ENCODE results near the gene BLTP3B. TPM values are rescaled to one million over a fixed set of nuclear protein-coding genes. Genes with fewer than 3 reads are reported as not detected.

The BLTP3B gene
- total RNA-seq, 4 donors from 2014 or later = 7.1 to 21.9 (median 13.5) TPM

DNA sequence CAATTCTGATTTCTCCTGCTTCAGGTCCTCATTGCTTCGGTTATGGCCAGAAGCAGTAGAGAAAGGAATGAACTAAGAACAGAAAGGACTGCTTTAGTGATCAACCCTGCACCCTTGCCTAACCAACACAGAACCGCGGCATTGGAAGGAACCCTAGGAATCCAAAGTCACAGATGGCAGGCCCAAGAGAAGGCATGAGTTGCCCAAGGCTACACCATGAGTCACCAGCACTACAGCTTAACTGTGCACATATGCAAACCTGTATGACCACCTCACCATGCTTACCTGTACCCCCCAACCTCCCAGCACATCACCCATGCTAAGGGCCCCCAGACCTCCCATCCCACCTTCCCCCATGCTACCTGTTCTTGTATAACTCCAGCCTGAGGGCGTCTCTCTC, 25.9 kb upstream of the BLTP3B start:
- Histone ChIP-seq H3K4me1 (peaks cover 0 to 25% (median 7%) of the 10 kb centered on the region in 3 donors), H3K27me3 (no peaks in the 10 kb centered on the region), H3K9me3 (no peaks in the 10 kb centered on the region), H3K4me3 (no peak overlapping the region), H3K27ac (no peak overlapping the region), H3K36me3 (peaks cover 0 to 8% (median 0%) of the 10 kb centered on the region in 3 donors)
- TF ChIP-seq, protein P1, sequence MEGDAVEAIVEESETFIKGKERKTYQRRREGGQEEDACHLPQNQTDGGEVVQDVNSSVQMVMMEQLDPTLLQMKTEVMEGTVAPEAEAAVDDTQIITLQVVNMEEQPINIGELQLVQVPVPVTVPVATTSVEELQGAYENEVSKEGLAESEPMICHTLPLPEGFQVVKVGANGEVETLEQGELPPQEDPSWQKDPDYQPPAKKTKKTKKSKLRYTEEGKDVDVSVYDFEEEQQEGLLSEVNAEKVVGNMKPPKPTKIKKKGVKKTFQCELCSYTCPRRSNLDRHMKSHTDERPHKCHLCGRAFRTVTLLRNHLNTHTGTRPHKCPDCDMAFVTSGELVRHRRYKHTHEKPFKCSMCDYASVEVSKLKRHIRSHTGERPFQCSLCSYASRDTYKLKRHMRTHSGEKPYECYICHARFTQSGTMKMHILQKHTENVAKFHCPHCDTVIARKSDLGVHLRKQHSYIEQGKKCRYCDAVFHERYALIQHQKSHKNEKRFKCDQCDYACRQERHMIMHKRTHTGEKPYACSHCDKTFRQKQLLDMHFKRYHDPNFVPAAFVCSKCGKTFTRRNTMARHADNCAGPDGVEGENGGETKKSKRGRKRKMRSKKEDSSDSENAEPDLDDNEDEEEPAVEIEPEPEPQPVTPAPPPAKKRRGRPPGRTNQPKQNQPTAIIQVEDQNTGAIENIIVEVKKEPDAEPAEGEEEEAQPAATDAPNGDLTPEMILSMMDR (IDR thresholded peaks at IDR 0.05) = no peak
- TF ChIP-seq POLR2A (IDR thresholded peaks at IDR 0.05) = no peak
- intact Hi-C loops (cut with DNase I) = no loop called here
- no peak for DNase-seq
- WGBS, 2 donors = 78 to 100% methylated on average over 1 to 2 of the region's 4 CpGs

DNA sequence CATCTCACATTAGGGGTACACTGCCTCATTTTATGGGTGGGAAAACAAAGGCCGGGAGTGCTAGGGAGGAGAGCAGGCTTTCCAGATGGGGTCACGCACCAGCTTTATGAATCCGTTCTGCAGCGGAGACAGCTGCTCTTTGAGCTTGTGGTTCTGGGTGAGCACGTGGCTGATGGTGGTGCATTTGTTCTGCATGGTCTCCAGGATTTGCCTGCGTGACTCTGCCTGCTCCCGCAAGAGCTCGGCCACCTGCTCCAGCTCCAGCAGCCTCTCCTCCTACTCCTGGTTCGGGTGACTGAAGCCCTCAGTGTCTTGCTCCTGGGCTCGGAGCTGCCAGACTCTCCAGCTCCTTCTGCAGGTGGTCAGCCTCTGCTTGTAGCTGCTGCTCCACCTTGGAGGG, 23.6 kb upstream of the BLTP3B start:
- Histone ChIP-seq H3K27me3 (no peaks in the 10 kb centered on the region), H3K27ac (no peak overlapping the region), H3K4me1 (peaks cover 0 to 30% (median 7%) of the 10 kb centered on the region in 3 donors), H3K36me3 (no peaks in the 10 kb centered on the region), H3K9me3 (no peaks in the 10 kb centered on the region), H3K4me3 (no peak overlapping the region)
- no peak for TF ChIP-seq POLR2A (IDR thresholded peaks at IDR 0.05)
- TF ChIP-seq, protein P1 (IDR thresholded peaks at IDR 0.05) = no peak
- DNase-seq = no peak
- 82% methylated on average over 6 of the region's 10 CpGs; no CpG with 5 or more reads in 1 of the 2 donors for WGBS, 2 donors
- intact Hi-C loops (cut with DNase I) = no loop called here

DNA sequence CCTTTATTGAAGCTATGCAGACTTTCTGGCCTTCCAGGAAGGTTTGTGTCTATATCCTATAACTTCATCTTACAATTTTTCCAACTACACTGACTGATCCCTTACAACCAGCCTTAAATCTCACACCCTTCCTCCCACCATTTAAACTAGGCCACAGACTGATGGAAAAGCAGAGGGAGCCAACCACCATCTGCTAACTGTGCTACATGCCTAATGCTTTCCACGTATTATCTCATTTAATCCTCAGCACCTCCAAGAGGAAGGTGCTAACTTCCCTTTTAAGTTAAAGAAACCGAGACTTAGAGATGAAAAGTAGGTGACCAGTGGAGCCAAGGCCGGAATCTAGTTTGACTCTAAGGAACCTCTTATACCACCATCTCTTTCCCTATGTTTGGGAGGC, 22.7 kb upstream of the BLTP3B start:
- Histone ChIP-seq H3K4me3 (no peak overlapping the region), H3K27me3 (no peaks in the 10 kb centered on the region), H3K36me3 (no peaks in the 10 kb centered on the region), H3K9me3 (no peaks in the 10 kb centered on the region), H3K4me1 (peaks cover 0 to 30% (median 7%) of the 10 kb centered on the region in 3 donors), H3K27ac (no peak overlapping the region)
- intact Hi-C loops (cut with DNase I) = no loop called here
- TF ChIP-seq POLR2A (IDR thresholded peaks at IDR 0.05) = no peak
- TF ChIP-seq, protein P1 (IDR thresholded peaks at IDR 0.05) = no peak
- WGBS, 2 donors = 88 to 96% methylated on average over 1 to 3 of the region's 3 CpGs
- no peak for DNase-seq

GRCh38 chr12:100164153-100164704, 21.6 kb upstream of the BLTP3B start:
- WGBS, 2 donors = 52 to 57% methylated on average over 7 of the region's 7 CpGs
- Histone ChIP-seq H3K9me3 (no peaks in the 10 kb centered on the region), H3K4me3 (peak overlapping the region in 3 of 4 donors; percentile 18 to 52 (median 27)), H3K27ac (peak overlapping the region in 1 of 4 donors; percentile 2), H3K4me1 (peaks cover 0 to 29% (median 7%) of the 10 kb centered on the region in 3 donors), H3K27me3 (no peaks in the 10 kb centered on the region), H3K36me3 (no peaks in the 10 kb centered on the region)
- intact Hi-C loops (cut with DNase I) = no loop called here
- TF ChIP-seq, protein P1 (IDR thresholded peaks at IDR 0.05) = no peak
- no peak for TF ChIP-seq POLR2A (IDR thresholded peaks at IDR 0.05)
- DNase-seq = no peak

- H3K4me1 ChIP-seq = peaks cover 0 to 22% (median 7%) of the 10 kb centered on the region in 3 donors
- no peaks in the 10 kb centered on the region for H3K36me3 ChIP-seq
- peak overlapping the region in 3 of 4 donors; percentile 18 to 52 (median 27) for H3K4me3 ChIP-seq
- WGBS, 2 donors = 1 to 3% methylated on average over 16 of the region's 16 CpGs
- H3K27me3 ChIP-seq = no peaks in the 10 kb centered on the region
- intact Hi-C loops (cut with DNase I) = no loop called here
- no peaks in the 10 kb centered on the region for H3K9me3 ChIP-seq
- DNase-seq = peak; percentile 10
- TF ChIP-seq POLR2A (IDR thresholded peaks at IDR 0.05) = no peak
- TF ChIP-seq, protein P1 (IDR thresholded peaks at IDR 0.05) = peak in 3 of 6 experiments; percentile 4 to 44 (median 25)
- peak overlapping the region in 1 of 4 donors; percentile 2 for H3K27ac ChIP-seq
These were observed 20.9 kb upstream of the BLTP3B start for GRCh38 chr12:100163416-100164152.
